Measurements from ENCODE around the gene CTNNA1. TPM values are rescaled to one million over a fixed set of nuclear protein-coding genes. Genes with fewer than 3 reads are reported as not detected.
A peak's percentile ranks its signal among the peaks of the same experiment; 100 is the strongest.
"Not testable (repeated sequence)": the region's sequence is repeated elsewhere in the genome, so short reads cannot be mapped to it uniquely, and the experiment has no call there.

CTNNA1 gene
- total RNA-seq, 1 donor from 2014 or later: 598 TPM

DNA sequence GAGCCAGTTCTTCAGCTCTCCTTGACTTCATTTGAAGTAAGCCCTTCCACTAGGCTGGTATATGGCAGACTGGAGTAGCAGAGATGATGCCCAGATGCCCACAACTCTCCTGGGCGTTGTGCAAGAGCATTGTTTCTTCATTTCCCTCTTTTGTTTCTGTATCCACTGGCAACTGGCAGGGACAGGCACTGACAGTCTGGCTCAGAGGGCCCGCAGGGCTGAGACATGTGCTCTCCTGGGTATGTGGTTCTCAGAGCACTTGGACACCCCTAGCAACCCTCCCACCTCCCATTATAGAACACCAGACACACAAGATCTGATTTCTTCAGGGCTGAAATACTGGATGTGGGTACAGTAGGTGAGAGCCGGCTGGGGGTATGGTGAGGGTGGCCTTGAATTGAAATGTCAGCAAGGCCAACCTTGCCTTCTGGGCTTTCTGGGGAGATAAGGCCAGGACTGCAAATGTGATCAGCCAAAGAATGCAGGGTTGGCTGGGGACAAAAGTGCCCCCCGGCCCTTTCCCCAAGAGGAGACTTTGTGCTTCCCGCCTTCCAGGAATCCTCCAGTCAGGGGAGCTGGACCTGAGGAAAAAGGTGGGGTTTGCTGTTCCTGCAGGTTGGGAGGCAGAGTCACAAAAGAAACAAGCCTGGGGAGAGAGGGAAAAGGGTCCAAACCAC is 28.6 kb upstream of the CTNNA1 start:
- H3K27ac Mint-ChIP-seq (ENCODE audit: unreplicated experiment): peak overlapping the region; percentile 100
- peaks cover 46% of the 10 kb centered on the region for H3K4me1 Mint-ChIP-seq (ENCODE audit: low read depth, unreplicated experiment)
- H3K4me3 Mint-ChIP-seq (ENCODE audit: unreplicated experiment): peak overlapping the region; percentile 69
- peaks cover 20% of the 10 kb centered on the region for H3K9me3 Mint-ChIP-seq (ENCODE audit: unreplicated experiment)
- peaks cover 11% of the 10 kb centered on the region for H3K27me3 Mint-ChIP-seq (ENCODE audit: unreplicated experiment)
- TF ChIP-seq, protein P1, sequence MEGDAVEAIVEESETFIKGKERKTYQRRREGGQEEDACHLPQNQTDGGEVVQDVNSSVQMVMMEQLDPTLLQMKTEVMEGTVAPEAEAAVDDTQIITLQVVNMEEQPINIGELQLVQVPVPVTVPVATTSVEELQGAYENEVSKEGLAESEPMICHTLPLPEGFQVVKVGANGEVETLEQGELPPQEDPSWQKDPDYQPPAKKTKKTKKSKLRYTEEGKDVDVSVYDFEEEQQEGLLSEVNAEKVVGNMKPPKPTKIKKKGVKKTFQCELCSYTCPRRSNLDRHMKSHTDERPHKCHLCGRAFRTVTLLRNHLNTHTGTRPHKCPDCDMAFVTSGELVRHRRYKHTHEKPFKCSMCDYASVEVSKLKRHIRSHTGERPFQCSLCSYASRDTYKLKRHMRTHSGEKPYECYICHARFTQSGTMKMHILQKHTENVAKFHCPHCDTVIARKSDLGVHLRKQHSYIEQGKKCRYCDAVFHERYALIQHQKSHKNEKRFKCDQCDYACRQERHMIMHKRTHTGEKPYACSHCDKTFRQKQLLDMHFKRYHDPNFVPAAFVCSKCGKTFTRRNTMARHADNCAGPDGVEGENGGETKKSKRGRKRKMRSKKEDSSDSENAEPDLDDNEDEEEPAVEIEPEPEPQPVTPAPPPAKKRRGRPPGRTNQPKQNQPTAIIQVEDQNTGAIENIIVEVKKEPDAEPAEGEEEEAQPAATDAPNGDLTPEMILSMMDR (IDR thresholded peaks at IDR 0.05; ENCODE audit: partially characterized antibody, unreplicated experiment): no peak
- H3K36me3 Mint-ChIP-seq (ENCODE audit: unreplicated experiment): no peaks in the 10 kb centered on the region
- no peak for DNase-seq

DNA sequence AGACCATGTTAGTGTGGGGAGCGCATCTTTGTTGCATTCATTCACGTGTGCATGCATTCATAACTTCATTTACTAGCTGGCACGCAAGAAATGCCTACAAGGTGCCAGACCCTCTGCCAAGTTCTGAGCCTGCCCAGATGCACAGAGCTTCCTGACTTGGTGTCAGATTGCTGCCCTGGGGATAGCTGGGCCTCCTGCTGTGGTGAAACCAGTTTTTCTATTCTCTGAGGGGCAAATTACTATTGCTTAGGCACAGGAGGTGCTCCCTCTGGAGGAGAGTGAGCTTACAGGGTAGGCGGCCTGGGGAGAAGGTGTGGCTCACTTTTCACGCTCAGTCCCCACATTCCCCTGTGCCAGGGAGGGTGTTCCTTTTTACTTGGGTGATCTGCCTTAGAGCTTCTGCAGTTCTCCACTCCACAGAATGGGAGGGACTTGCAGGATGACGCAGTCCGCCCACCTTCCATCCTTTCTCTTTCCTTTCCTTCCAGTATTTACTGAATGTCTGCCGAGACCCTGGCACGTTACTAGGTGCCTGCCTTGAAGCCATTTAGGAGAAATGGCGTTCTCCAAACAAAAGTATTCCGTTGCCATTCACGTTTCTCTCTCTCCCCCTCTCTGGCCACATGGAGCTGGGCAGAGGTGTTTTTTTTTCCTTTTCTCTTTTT is 27.9 kb upstream of the CTNNA1 start:
- Mint-ChIP-seq H3K4me1 (ENCODE audit: low read depth, unreplicated experiment) (peaks cover 46% of the 10 kb centered on the region), H3K9me3 (ENCODE audit: unreplicated experiment) (peaks cover 20% of the 10 kb centered on the region), H3K36me3 (ENCODE audit: unreplicated experiment) (no peaks in the 10 kb centered on the region), H3K27ac (ENCODE audit: unreplicated experiment) (peak overlapping the region; percentile 100), H3K27me3 (ENCODE audit: unreplicated experiment) (peaks cover 11% of the 10 kb centered on the region), H3K4me3 (ENCODE audit: unreplicated experiment) (peak overlapping the region; percentile 83)
- TF ChIP-seq, protein P1 (IDR thresholded peaks at IDR 0.05; ENCODE audit: partially characterized antibody, unreplicated experiment): no peak
- peak; percentile 28 for DNase-seq

DNA sequence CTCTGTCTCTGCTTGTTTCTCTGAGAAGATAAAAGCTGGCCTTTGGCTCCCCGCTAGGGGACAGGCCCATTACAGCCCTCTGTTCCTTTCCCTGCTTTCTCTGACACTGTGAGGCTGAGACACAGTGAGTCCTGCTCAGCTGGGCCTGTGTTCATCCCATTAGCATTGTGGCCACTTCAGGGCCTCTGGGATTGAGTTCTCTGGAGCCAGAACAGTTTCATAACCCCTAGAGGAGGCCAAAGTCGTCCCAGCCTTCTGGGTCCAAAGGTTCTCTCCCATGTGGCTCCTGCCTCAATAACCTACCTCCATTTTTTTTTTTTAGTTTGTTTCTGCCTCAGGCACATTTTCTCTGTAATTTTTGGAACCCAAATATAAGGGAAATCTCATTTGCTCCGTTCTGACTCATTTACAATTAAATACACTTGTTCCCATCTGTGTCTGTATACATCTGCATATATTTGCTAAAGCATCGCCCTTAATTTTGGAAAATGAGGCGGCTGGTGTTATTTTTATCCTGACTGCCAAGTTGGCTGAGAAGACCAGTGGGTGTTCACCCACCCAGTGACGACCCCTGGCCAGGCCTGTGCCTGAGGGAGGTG is 27.3 kb upstream of the CTNNA1 start:
- peaks cover 46% of the 10 kb centered on the region for H3K4me1 Mint-ChIP-seq (ENCODE audit: low read depth, unreplicated experiment)
- TF ChIP-seq, protein P1 (IDR thresholded peaks at IDR 0.05; ENCODE audit: partially characterized antibody, unreplicated experiment): peak; percentile 27
- peaks cover 11% of the 10 kb centered on the region for H3K27me3 Mint-ChIP-seq (ENCODE audit: unreplicated experiment)
- peak overlapping the region; percentile 83 for H3K4me3 Mint-ChIP-seq (ENCODE audit: unreplicated experiment)
- H3K9me3 Mint-ChIP-seq (ENCODE audit: unreplicated experiment): peaks cover 20% of the 10 kb centered on the region
- no peaks in the 10 kb centered on the region for H3K36me3 Mint-ChIP-seq (ENCODE audit: unreplicated experiment)
- DNase-seq: peak; percentile 78
- peak overlapping the region; percentile 100 for H3K27ac Mint-ChIP-seq (ENCODE audit: unreplicated experiment)

DNA sequence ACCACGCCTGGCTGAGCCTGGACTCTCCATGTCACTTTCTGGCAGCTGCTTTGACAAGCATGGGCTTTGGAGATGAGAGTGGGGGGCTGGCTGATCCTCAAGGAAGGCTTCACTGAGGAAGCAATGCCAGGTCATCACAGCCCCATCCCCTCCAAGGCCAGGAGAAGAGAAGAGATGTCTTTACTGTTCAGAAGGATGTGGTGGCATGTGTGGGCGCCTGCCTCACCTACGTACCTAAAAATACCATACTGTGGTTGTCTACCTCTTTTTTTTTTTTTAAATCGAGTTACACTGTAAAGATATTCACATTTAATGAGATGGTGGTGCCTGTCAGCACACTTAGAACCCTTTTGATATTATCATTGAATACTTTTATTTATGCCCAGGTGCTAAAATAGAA is 26.4 kb upstream of the CTNNA1 start:
- Mint-ChIP-seq H3K9me3 (ENCODE audit: unreplicated experiment) (peaks cover 20% of the 10 kb centered on the region), H3K27ac (ENCODE audit: unreplicated experiment) (peak overlapping the region; percentile 100), H3K4me3 (ENCODE audit: unreplicated experiment) (no peak overlapping the region), H3K4me1 (ENCODE audit: low read depth, unreplicated experiment) (peaks cover 45% of the 10 kb centered on the region), H3K36me3 (ENCODE audit: unreplicated experiment) (no peaks in the 10 kb centered on the region), H3K27me3 (ENCODE audit: unreplicated experiment) (peaks cover 10% of the 10 kb centered on the region)
- DNase-seq: no peak
- TF ChIP-seq, protein P1 (IDR thresholded peaks at IDR 0.05; ENCODE audit: partially characterized antibody, unreplicated experiment): no peak

DNA sequence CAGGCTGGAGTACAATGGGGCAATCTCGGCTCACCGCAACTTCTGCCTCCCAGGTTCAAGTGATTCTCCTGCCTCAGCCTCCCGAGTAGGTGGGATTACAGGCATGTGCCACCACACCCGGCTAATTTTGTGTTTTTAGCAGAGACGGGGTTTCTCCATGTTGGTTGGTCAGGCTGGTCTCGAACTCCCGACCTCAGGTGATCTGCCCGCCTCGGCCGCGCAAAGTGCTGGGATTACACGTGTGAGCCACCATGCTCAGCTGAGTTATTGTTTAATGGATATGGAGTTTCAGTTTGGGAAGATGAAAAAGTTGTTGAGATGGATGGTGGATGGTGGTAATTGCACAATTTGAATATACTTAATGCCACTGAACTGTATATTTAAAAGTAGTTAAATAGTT is 22.7 kb upstream of the CTNNA1 start:
- H3K9me3 Mint-ChIP-seq (ENCODE audit: unreplicated experiment); DNase-seq; H3K36me3 Mint-ChIP-seq (ENCODE audit: unreplicated experiment); H3K27me3 Mint-ChIP-seq (ENCODE audit: unreplicated experiment); H3K4me3 Mint-ChIP-seq (ENCODE audit: unreplicated experiment); H3K27ac Mint-ChIP-seq (ENCODE audit: unreplicated experiment): not testable (repeated sequence)
- H3K4me1 Mint-ChIP-seq (ENCODE audit: low read depth, unreplicated experiment): peaks cover 23% of the 10 kb centered on the region
